ENCODE data around the gene ZNF804A.
"Not testable (repeated sequence)": the region's sequence is repeated elsewhere in the genome, so short reads cannot be mapped to it uniquely, and the experiment has no call there.

ZNF804A gene

GRCh38 chr2:184835398-184835715 is 237.0 kb downstream of the ZNF804A start:
- no peak for DNase-seq

DNA sequence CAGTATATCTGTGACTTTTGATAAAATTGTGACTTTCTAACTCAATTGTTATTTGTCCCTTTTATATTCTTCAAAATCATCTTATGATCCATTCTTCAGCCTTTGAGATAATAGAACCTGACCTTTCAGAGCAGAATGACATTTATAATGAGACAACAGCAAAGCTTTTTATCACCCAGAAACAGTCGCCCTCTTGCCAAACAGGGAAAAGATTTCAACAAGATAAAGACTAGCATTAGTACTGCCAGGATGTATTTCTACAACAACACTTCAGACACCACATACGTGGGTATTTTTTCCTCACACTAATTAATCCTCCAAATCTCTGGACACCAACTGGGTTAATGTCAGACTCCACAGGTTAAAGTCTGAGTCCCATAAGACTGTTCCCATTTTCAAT is 249.0 kb downstream of the ZNF804A start:
- DNase-seq: no peak

DNA sequence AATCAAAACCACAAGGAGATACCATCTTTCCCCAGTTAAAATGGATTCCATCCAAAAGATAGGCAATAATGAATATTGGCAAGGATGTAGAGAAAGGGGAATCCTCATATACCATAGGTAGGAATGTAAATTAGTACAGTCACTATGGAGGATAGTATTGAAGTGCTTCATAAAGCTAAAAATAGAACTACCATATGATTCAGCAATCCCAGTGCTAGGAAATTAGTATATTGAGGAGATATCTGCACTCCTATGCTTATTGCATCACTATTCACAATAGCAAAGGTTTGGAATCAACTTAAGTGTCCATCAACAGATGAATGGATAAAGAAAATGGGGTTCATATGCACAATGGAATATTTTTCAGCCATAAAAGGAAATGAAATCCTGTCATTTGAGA is 251.2 kb downstream of the ZNF804A start:
- DNase-seq: no peak

DNA sequence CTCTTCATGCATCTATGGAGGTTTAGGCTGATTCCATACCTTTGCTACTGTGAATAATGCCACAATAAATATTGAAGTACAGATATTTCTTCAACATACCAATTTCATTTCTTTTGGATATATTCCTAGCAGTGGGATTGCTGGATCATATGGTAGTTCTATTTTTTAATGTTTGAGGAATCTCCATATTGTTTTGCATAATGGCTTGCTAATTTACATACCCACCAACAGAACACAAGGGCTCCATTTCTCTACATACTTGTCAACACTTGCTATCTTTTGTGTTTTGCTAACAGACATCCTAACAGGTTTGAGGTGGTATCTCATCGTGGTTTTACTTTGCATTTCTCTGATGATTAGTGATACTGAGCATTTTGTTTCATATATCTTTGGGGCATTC is 253.2 kb downstream of the ZNF804A start:
- no peak for DNase-seq

DNA sequence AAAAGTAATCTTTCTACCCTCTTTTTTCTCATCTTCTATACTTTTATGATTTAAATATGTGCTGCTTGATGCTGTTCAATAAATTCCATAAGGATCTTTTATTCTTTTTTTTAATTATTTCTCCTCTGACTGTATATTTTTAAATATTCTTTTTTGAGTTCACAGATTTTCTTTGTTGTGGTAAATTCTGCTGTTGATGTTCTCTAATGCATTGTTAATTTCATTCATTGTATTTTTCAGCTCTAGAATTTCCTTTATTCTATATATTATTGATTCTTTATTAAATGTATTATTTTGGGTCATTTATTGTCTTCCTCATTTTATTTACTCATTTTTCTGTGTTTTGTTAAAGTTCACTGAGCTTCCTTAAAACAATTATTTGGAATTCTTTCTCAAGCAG is 260.9 kb downstream of the ZNF804A start:
- DNase-seq: no peak

GRCh38 chr2:184860744-184861143 is 262.4 kb downstream of the ZNF804A start:
- no peak for DNase-seq

GRCh38 chr2:184875212-184875611 is 276.9 kb downstream of the ZNF804A start:
- DNase-seq: no peak

- DNase-seq: no peak
Measured at GRCh38 chr2:184875911-184876310, 277.6 kb downstream of the ZNF804A start.

DNA sequence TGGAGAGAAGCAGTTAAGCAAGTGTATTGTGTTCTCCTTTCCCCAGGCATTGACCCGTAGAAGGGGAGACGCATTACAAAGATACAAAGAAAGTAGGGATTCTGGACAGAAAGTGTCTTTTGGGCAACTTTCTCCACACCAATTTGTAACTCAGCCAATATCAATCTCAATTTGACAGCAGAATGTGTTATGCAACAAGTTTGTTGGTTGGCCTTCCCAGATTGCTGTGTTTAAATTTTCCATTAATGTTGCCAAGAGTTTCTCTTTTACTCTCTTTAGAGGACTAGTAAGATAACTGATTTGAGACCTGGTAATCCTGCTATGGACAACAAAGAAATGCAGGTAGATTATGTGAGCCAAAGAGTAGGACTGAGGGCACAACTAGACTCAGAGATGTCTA is 279.6 kb downstream of the ZNF804A start:
- no peak for DNase-seq

DNA sequence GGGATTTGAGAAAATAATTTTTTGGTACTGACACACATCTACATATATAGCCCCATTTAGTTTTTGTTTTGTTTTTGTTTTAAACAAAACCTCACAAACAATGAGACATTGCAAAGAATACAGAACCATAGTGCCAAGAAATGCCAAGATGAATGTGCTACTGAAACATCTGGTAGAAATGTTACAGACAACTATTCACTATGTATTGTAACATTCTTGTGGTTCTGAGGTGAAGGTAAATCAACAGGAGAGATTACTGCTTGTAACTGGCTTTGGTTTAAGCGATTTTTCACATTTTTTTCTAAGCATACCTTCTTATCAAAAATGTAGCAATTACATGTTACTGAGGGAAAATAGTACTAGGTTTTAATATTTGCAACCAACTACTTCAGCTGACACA is 281.3 kb downstream of the ZNF804A start:
- DNase-seq: no peak

DNA sequence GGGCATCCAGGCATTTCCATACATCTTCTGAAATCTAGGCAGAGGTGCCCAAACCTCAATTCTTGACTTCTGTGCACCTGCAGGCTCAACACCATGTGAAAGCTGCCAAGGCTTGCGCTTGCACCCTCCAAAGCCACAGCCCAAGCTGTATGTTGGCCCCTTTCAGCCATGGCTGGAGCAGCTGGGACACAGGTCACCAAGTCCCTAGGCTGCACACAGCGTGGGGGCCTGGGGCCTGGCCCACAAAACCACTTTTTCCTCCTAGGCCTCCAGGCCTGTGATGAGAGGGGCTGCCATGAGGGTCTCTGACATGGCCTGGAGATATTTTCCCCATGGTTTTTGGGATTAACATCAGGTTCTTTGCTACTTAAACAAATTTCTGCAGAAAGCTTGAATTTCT is 288.3 kb downstream of the ZNF804A start:
- DNase-seq: not testable (repeated sequence)

DNA sequence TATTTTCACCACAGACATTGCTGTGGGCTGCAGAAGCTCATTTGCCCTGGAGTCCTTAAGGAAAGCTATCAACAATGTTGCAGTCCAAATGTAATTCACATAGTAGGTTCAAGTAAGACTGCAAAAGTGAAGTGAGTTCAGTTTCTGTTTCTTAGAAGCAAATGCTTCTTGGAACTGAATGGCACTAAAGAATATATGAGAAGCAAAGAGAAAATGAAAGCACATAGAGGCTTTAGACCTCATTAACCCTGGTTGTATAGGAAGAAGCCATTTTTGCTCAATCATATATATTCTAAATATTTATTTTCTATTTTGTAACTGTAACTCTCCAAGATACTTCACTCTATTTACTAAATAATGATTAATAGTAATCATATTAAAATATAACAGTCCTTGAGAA is 292.0 kb downstream of the ZNF804A start:
- DNase-seq: no peak

DNA sequence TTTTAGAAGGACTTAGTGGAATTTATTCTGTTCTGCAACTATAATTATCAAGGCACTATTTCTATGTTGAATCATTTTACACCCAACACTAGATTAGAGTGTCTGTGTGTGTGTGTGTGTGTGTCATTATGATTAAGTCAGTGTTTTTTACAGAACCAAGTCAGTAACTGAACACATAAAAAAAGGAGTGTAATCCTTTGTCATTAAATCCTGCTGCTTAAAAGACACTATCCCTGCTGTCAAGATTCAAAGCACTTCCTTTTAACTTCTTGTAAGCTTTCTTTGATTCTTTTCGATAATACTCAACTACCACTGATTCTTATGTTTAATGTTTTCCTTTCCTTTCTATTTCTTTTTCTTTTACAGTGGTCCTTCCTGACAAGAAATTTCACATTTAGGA is 306.7 kb downstream of the ZNF804A start:
- DNase-seq: no peak

DNA sequence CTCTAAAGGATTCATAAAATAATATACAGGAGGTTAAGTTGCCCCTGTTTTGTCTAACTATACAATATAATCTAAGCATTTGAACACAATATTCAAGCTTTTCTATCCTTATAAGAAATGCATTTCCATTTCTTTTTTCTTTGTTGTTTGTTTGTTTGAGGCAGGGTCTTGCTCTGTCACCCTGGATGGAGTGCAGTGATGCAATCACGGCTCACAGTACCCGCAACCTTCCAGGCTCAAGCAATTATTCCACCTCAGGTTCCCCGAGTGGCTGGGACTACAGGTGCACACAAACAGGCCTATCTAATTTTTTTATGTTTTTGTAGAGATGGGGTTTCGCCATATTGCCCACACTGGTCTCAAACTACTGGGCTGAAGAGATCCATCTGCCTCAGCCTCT is 307.8 kb downstream of the ZNF804A start:
- no peak for DNase-seq

- DNase-seq: no peak
Measured at GRCh38 chr2:184906709-184907108, 308.4 kb downstream of the ZNF804A start.

GRCh38 chr2:184908966-184909365 is 310.6 kb downstream of the ZNF804A start:
- no peak for DNase-seq

DNA sequence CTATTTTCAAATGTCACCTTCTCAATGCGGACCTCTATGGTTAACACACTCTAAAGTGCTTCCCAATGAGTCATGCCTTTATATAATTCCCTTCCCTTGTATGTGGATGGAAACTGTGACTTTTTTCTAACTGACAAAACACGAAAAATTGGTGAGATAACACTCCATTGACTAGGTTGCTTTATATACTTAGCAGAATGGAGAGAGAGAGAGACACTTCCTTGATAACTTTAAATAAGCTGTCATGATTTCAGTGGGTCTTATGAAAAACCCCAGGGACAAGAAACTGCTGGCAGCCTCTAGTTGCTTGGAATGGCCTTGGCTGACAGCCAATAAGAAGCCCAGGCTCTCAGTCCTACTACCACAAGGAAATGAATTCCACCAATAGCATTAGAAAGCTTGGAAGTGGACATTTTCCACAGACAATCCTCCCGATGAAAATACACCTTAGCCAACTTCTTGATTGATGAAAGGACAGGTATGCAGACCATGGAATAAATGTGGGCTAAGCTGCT is 322.2 kb downstream of the ZNF804A start:
- no peak for DNase-seq

DNA sequence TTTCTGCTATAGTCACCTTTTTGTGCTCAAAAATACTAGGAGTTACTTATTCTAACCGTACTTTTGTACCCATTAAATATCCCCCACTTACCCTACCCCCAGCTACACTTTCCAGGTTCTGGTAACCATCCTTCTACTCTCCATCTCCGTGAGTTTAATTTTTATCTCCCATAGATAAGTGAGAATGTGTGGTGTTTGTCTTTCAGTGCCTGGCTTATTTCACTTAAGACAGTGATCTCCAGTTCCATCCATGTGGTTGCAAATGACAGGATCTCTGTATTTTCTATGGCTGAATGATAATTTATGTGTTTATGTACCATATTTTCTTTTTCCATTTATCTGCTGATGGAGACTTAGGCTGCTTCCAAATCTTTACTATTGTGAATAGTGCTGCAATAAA is 323.3 kb downstream of the ZNF804A start:
- no peak for DNase-seq

- DNase-seq: no peak
Measured at GRCh38 chr2:184923751-184924150, 325.4 kb downstream of the ZNF804A start.

DNA sequence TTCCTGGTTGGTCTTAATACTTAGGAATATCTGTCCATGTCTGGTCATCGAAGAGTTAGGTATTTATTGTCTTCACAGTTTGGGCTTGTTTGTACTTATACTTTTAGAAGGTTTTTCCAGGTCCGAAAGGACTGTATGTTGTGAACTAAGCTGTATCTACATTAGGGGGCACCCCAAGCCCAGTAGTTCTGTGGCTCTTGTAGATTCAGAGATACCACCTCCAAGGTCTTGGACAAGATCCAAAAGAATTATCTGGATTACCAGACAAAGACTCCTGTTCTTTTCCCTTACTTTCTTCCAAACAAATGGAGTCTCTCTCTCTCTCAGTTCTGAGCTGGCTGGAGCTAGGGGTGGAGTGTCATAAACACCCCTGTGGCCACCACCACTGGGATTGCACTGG is 328.7 kb downstream of the ZNF804A start:
- no peak for DNase-seq

GRCh38 chr2:184936761-184937160 is 338.4 kb downstream of the ZNF804A start:
- no peak for DNase-seq

DNA sequence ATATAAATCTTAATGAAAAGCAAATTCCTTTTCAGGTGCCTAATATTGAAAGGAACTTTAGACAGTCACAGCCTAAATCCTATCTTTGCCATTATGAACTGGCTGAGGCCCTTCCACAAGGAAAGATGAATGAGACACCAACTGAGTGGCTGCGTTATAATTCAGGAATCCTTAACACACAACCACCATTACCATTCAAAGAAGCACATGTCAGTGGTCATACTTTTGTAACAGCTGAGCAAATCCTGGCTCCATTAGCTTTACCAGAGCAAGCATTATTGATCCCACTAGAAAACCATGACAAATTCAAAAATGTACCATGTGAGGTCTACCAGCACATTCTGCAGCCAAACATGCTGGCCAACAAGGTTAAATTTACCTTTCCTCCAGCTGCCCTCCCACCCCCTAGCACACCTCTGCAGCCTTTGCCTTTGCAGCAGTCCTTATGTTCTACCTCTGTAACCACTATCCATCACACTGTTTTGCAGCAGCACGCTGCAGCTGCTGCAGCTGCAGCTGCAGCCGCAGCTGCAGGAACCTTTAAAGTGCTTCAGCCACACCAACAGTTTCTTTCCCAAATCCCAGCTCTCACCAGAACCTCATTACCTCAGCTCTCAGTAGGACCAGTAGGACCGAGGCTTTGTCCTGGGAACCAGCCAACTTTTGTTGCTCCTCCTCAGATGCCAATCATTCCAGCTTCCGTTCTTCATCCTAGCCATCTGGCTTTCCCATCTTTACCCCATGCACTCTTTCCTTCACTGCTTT is 340.1 kb downstream of the ZNF804A start:
- DNase-seq: no peak

- no peak for DNase-seq
Measured at GRCh38 chr2:184945326-184945725, 347.0 kb downstream of the ZNF804A start.

GRCh38 chr2:184945824-184946223 is 347.5 kb downstream of the ZNF804A start:
- DNase-seq: no peak

GRCh38 chr2:184956856-184957255 is 358.5 kb downstream of the ZNF804A start:
- DNase-seq: no peak
